A549 (cell line): Measurements from ENCODE around the gene CIBAR2.

Experiments
- POLR2A ChIP-seq: IDR thresholded peaks from 2 replicates; pipeline ENCODE4 v1.6.1; 2012; ENCODE audit warnings: mild to moderate bottlenecking, low read length
- RAD21 ChIP-seq, 2 experiments: fragments of >200 bp in 1 of 2; sonication (Bioruptor Twin) in 1 of 2; formaldehyde crosslinking in 1 of 2; IDR thresholded peaks in 1 of 2; conservative IDR thresholded peaks in 1 of 2; 2 replicates in 1 of 2; 3 replicates in 1 of 2; pipeline ENCODE4 v1.6.1; 2012 to 2018; ENCODE audit warnings: inconsistent platforms in 1 of 2
- RARB ChIP-seq: fragments of 250-450 bp; sonication (Bioruptor Pico); IDR thresholded peaks from 2 replicates; pipeline ENCODE4 v1.8.0; 2021; ENCODE audit warnings: mild to moderate bottlenecking, moderate library complexity
- RCOR1 ChIP-seq: fragments of 150-350 bp; IDR thresholded peaks from 2 replicates; pipeline ENCODE4 v1.6.1; 2014; ENCODE audit warnings: antibody characterized with exemption, low read length, low read depth
- TF ChIP-seq, protein P1 (sequence below): fragments of >200 bp; sonication (Bioruptor Twin); formaldehyde crosslinking; IDR thresholded peaks from 3 replicates; pipeline ENCODE4 v1.5.1; 2016

DNA sequence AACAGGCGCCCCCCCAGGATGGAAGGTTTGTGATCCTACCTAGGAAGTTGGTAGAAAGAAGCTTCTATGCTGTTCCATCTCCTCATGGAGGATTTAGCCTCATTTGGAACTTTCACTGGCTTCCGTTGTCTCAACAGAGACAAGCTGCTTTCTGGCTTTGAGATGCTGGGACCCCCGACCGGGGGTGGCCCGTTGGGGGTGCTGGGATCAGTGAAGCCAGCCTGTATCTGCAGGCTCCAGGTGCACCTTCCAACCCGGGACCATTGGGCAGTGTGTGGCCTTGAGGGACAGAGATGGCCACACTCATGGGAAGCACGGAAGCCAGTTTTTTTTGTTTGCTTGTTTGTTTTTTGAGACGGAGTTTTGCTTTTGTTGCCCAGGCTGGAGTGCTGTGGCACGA lies 15.4 kb downstream of the CIBAR2 start:
- TF ChIP-seq RCOR1 (no peak), POLR2A (no peak), RARB (CRISPR knock-in tag) (no peak), RAD21 (conservative IDR thresholded peaks at IDR 0.05 in 1 of 2, IDR thresholded peaks at IDR 0.05 in 1 of 2) (no peak)
- TF ChIP-seq, protein P1, sequence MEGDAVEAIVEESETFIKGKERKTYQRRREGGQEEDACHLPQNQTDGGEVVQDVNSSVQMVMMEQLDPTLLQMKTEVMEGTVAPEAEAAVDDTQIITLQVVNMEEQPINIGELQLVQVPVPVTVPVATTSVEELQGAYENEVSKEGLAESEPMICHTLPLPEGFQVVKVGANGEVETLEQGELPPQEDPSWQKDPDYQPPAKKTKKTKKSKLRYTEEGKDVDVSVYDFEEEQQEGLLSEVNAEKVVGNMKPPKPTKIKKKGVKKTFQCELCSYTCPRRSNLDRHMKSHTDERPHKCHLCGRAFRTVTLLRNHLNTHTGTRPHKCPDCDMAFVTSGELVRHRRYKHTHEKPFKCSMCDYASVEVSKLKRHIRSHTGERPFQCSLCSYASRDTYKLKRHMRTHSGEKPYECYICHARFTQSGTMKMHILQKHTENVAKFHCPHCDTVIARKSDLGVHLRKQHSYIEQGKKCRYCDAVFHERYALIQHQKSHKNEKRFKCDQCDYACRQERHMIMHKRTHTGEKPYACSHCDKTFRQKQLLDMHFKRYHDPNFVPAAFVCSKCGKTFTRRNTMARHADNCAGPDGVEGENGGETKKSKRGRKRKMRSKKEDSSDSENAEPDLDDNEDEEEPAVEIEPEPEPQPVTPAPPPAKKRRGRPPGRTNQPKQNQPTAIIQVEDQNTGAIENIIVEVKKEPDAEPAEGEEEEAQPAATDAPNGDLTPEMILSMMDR = no peak
